Immature natural killer cell (primary cell): Measurements from ENCODE around the gene GJC1. TPM values are rescaled to one million over a fixed set of nuclear protein-coding genes. Genes with fewer than 3 reads are reported as not detected.

Source experiments
- DNase-seq, 3 donors: peaks; one replicate each; pipeline ENCODE4 v3.0.0; 2022; ENCODE audit warnings: mixed read lengths in 1 of 3
- H3K27ac Mint-ChIP-seq, 6 donors: one replicate each; pipeline ENCODE4 v1.8.0; 2020; ENCODE audit warnings: mixed read lengths in 6 of 6, mild to moderate bottlenecking in 5 of 6, inconsistent platforms in 4 of 6, moderate library complexity in 3 of 6
- H3K27me3 Mint-ChIP-seq, 3 donors: one replicate each; pipeline ENCODE4 v1.8.0; 2020 to 2021; ENCODE audit warnings: low read depth in 3 of 3, mild to moderate bottlenecking in 3 of 3, mixed read lengths in 3 of 3, moderate library complexity in 3 of 3, inconsistent platforms in 1 of 3
- H3K36me3 Mint-ChIP-seq, 3 donors: one replicate each; pipeline ENCODE4 v1.8.0; 2020; ENCODE audit warnings: mixed read lengths in 3 of 3, inconsistent platforms in 2 of 3, mild to moderate bottlenecking in 2 of 3
- H3K4me1 Mint-ChIP-seq, 2 donors: one replicate each; pipeline ENCODE4 v1.8.0; 2020; ENCODE audit warnings: inconsistent platforms in 2 of 2, mild to moderate bottlenecking in 2 of 2, mixed read lengths in 2 of 2, moderate library complexity in 1 of 2
- H3K4me3 Mint-ChIP-seq, 5 donors: one replicate each; pipeline ENCODE4 v1.8.0; 2020; ENCODE audit warnings: mild to moderate bottlenecking in 5 of 5, mixed read lengths in 5 of 5, inconsistent platforms in 3 of 5, moderate library complexity in 3 of 5
- H3K9me3 Mint-ChIP-seq, 6 donors: one replicate each; pipeline ENCODE4 v1.8.0; 2020; ENCODE audit warnings: mild to moderate bottlenecking in 6 of 6, mixed read lengths in 6 of 6, inconsistent platforms in 4 of 6, moderate library complexity in 3 of 6
- polyA plus RNA-seq, 3 donors: library from polyadenylated mRNA; unstranded; fragments of 300-500 nt; fragmentation: Illumina TruSeq; gene quantifications; one replicate each; pipeline ENCODE4 v1.2.3, GENCODE V29; 2021

Gene GJC1
- polyA plus RNA-seq, 3 donors from 2014 or later, result not detected

DNA sequence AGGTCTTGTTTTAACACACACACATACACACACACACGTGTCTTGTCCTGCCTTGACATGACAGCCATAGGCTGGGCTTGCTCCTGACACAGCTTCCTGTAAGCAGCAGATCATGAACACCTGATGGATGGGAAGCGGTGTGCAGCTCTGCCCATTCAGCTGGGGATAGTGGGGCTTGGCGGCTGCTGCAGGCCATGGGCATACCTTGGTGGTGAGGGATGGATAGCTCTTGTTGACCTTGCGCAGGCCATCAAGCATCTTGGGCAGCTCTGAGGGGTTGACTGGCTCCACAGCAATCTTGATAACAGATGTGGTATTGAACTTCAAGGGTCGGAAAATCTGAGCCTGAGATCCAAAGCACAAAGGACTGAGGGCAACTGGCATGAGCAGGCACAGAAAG lies 29.6 kb upstream of the GJC1 start:
- H3K4me1 Mint-ChIP-seq, result no peaks in the 10 kb centered on the region
- no peaks in the 10 kb centered on the region for H3K9me3 Mint-ChIP-seq
- no peak for DNase-seq
- H3K36me3 Mint-ChIP-seq, result peaks cover 27 to 51% (median 27%) of the 10 kb centered on the region in 3 donors
- H3K27ac Mint-ChIP-seq, result no peak overlapping the region
- H3K27me3 Mint-ChIP-seq, result peaks cover 0 to 2% (median 0%) of the 10 kb centered on the region in 3 donors
- no peak overlapping the region for H3K4me3 Mint-ChIP-seq

DNA sequence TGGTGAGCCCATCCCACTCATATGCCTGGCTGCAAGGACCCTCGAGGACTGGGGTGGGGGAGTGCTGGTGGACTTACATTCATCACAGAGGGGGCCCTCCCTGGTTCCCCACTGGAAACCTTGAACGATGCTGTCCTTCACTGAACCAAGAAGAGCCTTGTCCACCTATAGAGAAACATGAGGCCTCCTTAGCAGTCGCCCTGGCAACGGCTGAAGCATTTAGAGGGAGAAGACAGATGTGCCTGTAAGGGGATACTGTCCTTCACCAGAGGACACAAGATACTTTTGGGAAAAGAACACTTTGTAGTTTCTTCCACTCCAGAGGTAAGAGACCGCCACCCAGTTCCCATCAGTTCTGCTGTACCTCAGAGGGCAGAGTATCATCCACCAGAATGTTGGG lies 24.1 kb upstream of the GJC1 start:
- no peaks in the 10 kb centered on the region for H3K9me3 Mint-ChIP-seq
- no peak overlapping the region for H3K4me3 Mint-ChIP-seq

DNA sequence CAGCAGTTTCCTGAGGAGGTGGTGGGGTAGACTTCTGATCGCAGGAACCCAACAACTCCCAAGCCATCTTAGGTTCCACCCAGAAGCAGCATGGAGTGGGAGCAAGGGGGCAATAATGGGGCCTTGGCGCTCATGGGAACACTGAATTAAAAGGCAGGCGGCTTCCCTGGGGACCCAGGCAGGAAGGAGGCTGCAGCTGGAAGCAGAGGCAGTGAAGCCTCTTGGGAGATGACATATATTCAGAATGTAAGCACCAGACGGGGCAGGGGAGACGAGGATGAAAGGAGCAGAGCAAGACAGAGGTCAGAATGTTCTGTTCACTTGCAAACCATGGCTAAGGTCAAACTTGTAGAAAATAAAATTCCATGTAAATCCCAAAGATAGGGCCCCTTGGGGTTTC lies 20.5 kb upstream of the GJC1 start:
- peaks cover 12 to 39% (median 24%) of the 10 kb centered on the region in 3 donors for H3K36me3 Mint-ChIP-seq
- no peak for DNase-seq
- peaks cover 0 to 1% (median 0%) of the 10 kb centered on the region in 3 donors for H3K27me3 Mint-ChIP-seq

More for the DNA sequence above, 24.1 kb upstream of the GJC1 start:
- peaks cover 0 to 1% (median 0%) of the 10 kb centered on the region in 3 donors for H3K27me3 Mint-ChIP-seq
- peaks cover 17 to 52% (median 29%) of the 10 kb centered on the region in 3 donors for H3K36me3 Mint-ChIP-seq
- DNase-seq, result no peak
- H3K4me1 Mint-ChIP-seq, result no peaks in the 10 kb centered on the region
- H3K27ac Mint-ChIP-seq, result no peak overlapping the region

DNA sequence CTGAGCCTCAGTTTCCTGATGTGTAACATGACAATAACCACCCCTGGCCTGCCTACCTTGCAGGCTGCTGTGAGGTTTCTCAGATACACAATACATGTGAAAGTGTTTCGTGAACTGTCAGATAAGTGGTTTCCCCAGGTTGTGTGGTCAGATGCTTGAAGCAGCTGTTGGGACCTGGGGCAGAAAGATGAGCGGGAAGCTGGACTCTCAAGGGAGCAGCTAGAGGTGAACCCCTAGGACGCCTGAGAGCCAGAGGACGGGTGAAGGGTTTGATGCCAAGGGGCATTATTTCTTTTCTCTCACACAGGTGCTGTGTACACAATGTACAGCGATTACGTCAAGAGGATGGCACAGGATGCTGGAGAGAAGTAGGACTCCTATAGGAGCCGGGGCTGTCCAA lies 19.9 kb upstream of the GJC1 start:
- Mint-ChIP-seq H3K4me3 (no peak overlapping the region), H3K9me3 (no peaks in the 10 kb centered on the region), H3K36me3 (peaks cover 12 to 39% (median 24%) of the 10 kb centered on the region in 3 donors), H3K27ac (peak overlapping the region in 4 of 6 donors; percentile 11 to 57 (median 20)), H3K4me1 (no peaks in the 10 kb centered on the region), H3K27me3 (peaks cover 0 to 1% (median 0%) of the 10 kb centered on the region in 3 donors)
- no peak for DNase-seq

More for the DNA sequence above, 20.5 kb upstream of the GJC1 start:
- Mint-ChIP-seq H3K4me3 (no peak overlapping the region), H3K27ac (peak overlapping the region in 1 of 6 donors; percentile 14), H3K4me1 (no peaks in the 10 kb centered on the region), H3K9me3 (no peaks in the 10 kb centered on the region)

DNA sequence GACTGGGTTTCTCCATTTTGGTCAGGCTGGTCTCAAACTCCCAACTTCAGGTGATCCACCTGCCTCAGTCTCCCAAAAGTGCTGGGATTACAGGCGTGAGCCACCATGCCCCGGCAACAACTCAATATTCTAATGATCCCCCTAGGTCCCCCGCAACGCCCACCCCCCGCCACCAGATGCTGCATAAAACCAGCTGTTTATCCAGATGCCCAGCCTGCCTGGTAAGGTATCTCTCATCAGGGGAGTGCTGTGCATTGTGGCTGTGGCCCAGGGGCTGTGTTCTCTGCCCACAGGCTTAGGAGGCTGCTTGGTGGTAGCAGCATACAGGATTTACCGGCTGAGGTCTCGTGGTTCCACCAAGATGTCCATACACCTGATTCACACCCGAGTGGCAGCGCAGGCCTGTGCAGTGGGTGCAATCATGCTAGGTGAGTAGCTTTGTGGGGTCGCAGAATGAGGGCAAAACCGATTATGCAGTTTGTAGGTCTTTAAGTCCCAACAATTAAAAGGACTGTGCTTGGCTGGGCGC lies 18.9 kb upstream of the GJC1 start:
- no peak for DNase-seq
- H3K36me3 Mint-ChIP-seq, result peaks cover 5 to 29% (median 14%) of the 10 kb centered on the region in 3 donors
- H3K27ac Mint-ChIP-seq, result no peak overlapping the region
- H3K4me3 Mint-ChIP-seq, result no peak overlapping the region
- no peaks in the 10 kb centered on the region for H3K9me3 Mint-ChIP-seq
- no peaks in the 10 kb centered on the region for H3K4me1 Mint-ChIP-seq
- H3K27me3 Mint-ChIP-seq, result peaks cover 0 to 1% (median 0%) of the 10 kb centered on the region in 3 donors

DNA sequence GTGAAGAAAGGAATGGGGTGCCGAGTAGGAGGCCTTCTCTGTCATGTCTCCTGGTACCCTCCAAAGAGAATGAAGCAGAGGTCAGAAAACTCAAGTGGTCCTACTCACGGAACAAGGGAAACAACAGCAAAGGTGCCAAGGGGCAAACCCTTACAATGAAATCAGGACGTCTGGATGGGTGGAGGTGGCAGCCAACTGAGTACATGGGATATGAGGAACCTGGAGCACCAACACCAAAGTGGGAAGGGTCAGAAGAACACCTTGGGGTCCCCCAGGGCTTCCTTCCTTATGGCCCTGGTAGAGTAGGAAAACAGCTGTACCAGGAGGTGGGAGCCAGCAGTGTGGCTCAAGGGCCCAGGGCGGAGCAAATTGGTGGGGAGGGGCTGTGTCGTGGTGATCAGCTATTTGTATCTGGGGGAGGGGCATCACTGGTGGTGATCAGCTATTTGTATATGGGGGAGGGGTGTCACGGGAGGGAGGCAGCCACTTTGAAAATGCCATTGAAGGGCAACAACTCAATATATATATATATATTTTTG lies 18.2 kb upstream of the GJC1 start:
- peaks cover 0 to 1% (median 0%) of the 10 kb centered on the region in 3 donors for H3K27me3 Mint-ChIP-seq
- H3K36me3 Mint-ChIP-seq, result peaks cover 5 to 22% (median 9%) of the 10 kb centered on the region in 3 donors
- no peak for DNase-seq
- peak overlapping the region in 3 of 6 donors; percentile 3 to 50 (median 30) for H3K27ac Mint-ChIP-seq
- H3K4me1 Mint-ChIP-seq, result no peaks in the 10 kb centered on the region
- no peaks in the 10 kb centered on the region for H3K9me3 Mint-ChIP-seq
- H3K4me3 Mint-ChIP-seq, result no peak overlapping the region

DNA sequence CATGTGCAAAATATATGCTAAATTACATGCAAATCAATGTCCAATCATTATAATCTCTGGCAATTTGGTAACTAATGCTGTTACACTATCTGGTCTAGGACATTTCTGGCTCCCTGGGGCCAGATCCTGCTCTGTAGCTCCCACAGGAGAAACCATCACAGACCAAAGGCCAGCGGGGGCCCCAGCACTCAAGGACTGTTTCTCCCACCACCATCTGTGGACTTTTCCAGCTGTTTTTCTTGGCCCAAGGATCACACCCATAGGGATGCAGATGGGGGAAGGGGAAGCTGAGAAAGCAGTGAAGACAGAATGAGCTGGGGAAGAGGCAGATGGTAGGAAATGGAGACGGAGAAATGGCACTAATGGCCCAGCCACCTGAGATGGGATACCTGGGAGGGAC lies 17.5 kb upstream of the GJC1 start, which contains the start of gene HIGD1B:
Gene HIGD1B (plus strand): TSS at position 298 of the 400 bp plus-strand sequence. CDS start 270 bp downstream, outside the sequence.
- Mint-ChIP-seq H3K4me1 (no peaks in the 10 kb centered on the region), H3K27ac (peak within 1 kb of the TSS in 4 of 6 donors; percentile 3 to 50 (median 37)), H3K27me3 (peaks cover 0 to 1% (median 0%) of the 10 kb centered on the region in 3 donors), H3K4me3 (no peak within 1 kb of the TSS), H3K36me3 (peaks cover 5 to 20% (median 9%) of the 10 kb centered on the region in 3 donors), H3K9me3 (no peaks in the 10 kb centered on the region)
- no peak for DNase-seq

DNA sequence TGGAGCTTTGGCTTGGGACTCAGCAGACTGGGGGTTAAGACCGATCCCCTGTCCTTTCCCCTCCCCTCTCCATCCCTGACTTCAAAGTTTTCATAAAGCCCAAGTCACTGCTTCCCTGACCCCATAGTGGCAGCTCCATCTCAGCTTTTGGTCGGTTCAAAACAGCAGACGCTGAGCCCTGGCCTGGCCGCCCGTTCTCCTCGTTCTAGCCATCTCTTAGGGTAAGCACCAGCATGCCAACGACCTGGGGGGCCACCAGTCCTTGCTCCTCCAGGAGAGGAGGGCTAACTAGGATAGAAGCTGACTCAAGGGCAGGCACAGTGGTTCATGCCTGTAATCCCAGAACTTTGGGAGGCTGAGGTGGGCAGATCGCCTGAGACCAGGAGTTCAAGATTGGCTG lies 16.1 kb upstream of the GJC1 start:
- Mint-ChIP-seq H3K4me3 (no peak overlapping the region), H3K4me1 (no peaks in the 10 kb centered on the region), H3K9me3 (no peaks in the 10 kb centered on the region)

DNA sequence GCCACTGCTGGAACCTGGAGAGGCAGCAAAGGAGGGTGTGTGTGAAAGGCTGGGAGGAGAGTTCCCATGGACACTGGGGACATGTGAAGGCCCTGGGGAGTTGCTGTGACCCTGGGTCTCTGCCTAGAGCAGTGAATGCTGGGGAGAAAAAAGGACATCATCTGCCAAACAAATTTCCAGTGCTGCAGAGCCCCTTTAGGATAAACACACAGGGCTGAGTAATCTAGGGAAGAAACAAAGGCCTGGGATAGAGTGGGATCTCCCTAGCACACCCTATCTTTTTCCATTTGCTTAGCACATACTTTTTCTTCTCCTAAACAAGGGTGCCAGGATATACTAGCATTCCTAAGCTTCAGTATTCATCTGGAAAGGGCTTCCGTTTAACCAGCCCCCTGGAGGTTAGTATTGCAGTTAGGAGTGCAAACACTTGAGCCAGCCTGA lies 14.3 kb upstream of the GJC1 start:
- no peak overlapping the region for H3K4me3 Mint-ChIP-seq
- DNase-seq, result no peak
- H3K4me1 Mint-ChIP-seq, result no peaks in the 10 kb centered on the region
- no peaks in the 10 kb centered on the region for H3K36me3 Mint-ChIP-seq
- no peaks in the 10 kb centered on the region for H3K9me3 Mint-ChIP-seq
- H3K27me3 Mint-ChIP-seq, result peaks cover 0 to 3% (median 0%) of the 10 kb centered on the region in 3 donors
- no peak overlapping the region for H3K27ac Mint-ChIP-seq

More for the DNA sequence above, 16.1 kb upstream of the GJC1 start:
- no peak for DNase-seq
- H3K36me3 Mint-ChIP-seq, result peaks cover 5 to 11% (median 9%) of the 10 kb centered on the region in 3 donors
- no peak overlapping the region for H3K27ac Mint-ChIP-seq
- peaks cover 0 to 2% (median 1%) of the 10 kb centered on the region in 3 donors for H3K27me3 Mint-ChIP-seq

DNA sequence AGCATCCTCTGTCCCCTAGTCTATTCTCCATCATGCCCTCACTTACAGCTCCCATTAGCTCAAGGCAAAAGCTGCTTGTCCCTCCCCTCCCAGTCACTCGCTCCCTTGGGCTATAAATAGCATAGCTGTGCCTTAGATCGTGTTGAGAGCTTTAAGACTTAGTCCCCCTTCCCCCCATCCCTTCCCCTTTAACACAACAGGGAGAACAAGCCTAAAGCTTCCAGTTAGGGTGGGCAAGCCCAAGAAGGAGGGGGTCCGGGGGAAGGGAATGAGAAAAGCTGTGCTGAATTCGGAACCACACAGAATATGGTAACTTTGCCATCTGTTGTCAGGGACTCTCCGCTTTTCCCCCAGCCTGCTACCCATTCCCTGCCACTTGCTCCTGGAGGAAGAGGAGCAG lies 12.7 kb upstream of the GJC1 start:
- Mint-ChIP-seq H3K4me3 (no peak overlapping the region), H3K9me3 (no peaks in the 10 kb centered on the region), H3K4me1 (no peaks in the 10 kb centered on the region), H3K27ac (peak overlapping the region in 1 of 6 donors; percentile 50), H3K36me3 (no peaks in the 10 kb centered on the region), H3K27me3 (peaks cover 0 to 3% (median 0%) of the 10 kb centered on the region in 3 donors)
- no peak for DNase-seq

DNA sequence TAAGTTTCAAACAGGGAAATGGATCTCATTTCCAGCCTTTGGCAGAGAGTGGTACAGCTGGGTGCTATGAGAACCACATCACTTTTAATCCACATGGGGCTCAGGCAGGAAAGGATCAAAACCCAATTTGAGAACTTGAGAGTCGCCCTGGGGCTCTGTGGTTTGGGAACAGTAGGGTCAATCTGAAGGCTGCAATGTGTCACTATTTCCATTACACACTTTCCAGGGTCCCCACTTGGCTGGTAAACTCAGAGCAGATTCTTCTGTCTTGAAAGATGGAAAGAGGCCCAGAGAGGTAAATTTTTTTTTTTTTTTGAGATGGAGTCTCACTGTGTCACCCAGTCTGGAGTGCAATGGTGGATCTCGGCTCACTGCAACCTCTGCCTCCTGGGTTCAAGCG lies 10.8 kb upstream of the GJC1 start:
- Mint-ChIP-seq H3K9me3 (no peaks in the 10 kb centered on the region), H3K27ac (no peak overlapping the region), H3K27me3 (peaks cover 0 to 3% (median 0%) of the 10 kb centered on the region in 3 donors), H3K4me3 (no peak overlapping the region), H3K4me1 (no peaks in the 10 kb centered on the region), H3K36me3 (no peaks in the 10 kb centered on the region)
- no peak for DNase-seq

DNA sequence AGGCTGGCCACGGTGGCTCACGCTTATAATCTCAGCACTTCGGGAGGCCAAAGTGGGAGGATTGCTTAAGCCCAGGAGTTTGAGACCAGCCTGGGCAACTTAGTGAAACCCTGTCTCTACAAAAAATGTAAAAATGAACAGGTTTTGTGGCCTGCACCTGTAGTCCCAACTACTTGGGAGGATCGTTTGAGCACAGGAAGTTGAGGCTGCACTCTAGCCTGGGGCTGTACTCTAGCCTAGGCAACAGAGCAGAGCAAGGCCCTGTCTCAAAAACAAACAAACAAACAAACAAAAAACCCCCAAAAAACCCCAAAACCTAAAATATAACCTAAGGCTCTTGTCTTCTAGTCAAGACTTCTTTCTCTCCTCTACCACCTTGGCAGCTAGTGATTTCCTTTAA lies 10.2 kb upstream of the GJC1 start:
- H3K4me3 Mint-ChIP-seq, result no peak overlapping the region
- no peak overlapping the region for H3K27ac Mint-ChIP-seq
- no peak for DNase-seq
- H3K36me3 Mint-ChIP-seq, result no peaks in the 10 kb centered on the region
- no peaks in the 10 kb centered on the region for H3K9me3 Mint-ChIP-seq
- peaks cover 0 to 3% (median 2%) of the 10 kb centered on the region in 3 donors for H3K27me3 Mint-ChIP-seq
- no peaks in the 10 kb centered on the region for H3K4me1 Mint-ChIP-seq

DNA sequence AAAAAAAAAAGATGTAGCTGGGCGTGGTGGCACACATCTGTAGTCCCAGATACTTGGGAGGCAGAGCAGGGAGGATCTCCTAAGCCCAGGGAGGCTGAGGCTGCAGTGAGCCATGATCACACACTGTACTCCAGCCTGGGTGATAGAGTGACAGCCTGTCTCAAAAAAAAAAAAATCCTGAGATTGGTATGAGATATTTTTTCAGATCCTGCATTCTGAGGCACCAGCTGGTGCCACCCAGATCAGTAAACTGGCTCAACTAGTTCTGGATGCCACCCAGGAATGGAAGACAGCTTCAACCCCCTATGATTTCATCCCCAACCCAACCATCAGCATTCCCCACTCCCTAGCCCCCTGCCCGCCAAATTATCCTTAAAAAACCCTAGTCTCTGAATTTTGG lies 7.1 kb upstream of the GJC1 start:
- no peak overlapping the region for H3K27ac Mint-ChIP-seq
- H3K4me3 Mint-ChIP-seq, result no peak overlapping the region
- H3K36me3 Mint-ChIP-seq, result no peaks in the 10 kb centered on the region
- H3K27me3 Mint-ChIP-seq, result peaks cover 4 to 12% (median 12%) of the 10 kb centered on the region in 3 donors
- no peaks in the 10 kb centered on the region for H3K4me1 Mint-ChIP-seq
- H3K9me3 Mint-ChIP-seq, result no peaks in the 10 kb centered on the region
- no peak for DNase-seq

DNA sequence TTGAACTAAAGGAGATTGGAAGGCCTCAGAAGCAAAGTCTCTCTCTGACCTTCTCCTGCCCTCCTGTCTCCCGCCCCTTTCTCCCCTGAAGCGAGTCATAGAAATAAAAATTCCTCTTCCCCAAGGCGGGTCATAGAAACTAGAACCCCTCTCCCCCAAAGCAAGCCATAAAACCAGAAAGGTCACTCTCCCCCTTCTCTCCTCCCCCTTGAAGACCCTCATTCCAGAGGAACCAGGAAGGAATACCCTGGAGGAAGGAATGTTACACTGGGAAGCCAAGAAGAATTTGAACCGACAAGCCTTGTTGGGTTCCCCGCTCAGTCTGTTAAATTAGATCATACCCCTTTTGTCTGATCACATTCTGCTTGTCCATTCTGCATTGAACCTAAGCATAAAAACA lies 2.7 kb upstream of the GJC1 start:
- no peak overlapping the region for H3K4me3 Mint-ChIP-seq
- H3K4me1 Mint-ChIP-seq, result peaks cover 11 to 15% of the 10 kb centered on the region in 2 donors

More for the DNA sequence above, 2.7 kb upstream of the GJC1 start:
- no peak overlapping the region for H3K27ac Mint-ChIP-seq
- H3K27me3 Mint-ChIP-seq, result peaks cover 20 to 27% (median 25%) of the 10 kb centered on the region in 3 donors
- no peaks in the 10 kb centered on the region for H3K36me3 Mint-ChIP-seq
- no peaks in the 10 kb centered on the region for H3K9me3 Mint-ChIP-seq
- DNase-seq, result no peak
